Progenitor cell of endocrine pancreas (in vitro differentiated cells): ENCODE measurements around the gene LEMD1. TPM values are rescaled to one million over a fixed set of nuclear protein-coding genes. Genes with fewer than 3 reads are reported as not detected.

Source experiments
- DNase-seq: peaks from one replicate; pipeline ENCODE4 v3.0.0; 2021; ENCODE audit warnings: low spot score; ENCODE audit not compliant: unreplicated experiment
- H3K27ac Mint-ChIP-seq: 2 replicates; pipeline ENCODE4 v1.8.0; 2021; ENCODE audit warnings: mild to moderate bottlenecking, moderate library complexity, mixed read lengths
- H3K27me3 Mint-ChIP-seq: 2 replicates; pipeline ENCODE4 v1.8.0; 2021; ENCODE audit warnings: mixed read lengths
- H3K36me3 Mint-ChIP-seq: 2 replicates; pipeline ENCODE4 v1.8.0; 2022; ENCODE audit warnings: mixed read lengths; ENCODE audit not compliant: insufficient read depth
- H3K4me1 Mint-ChIP-seq: 2 replicates; pipeline ENCODE4 v1.8.0; 2021; ENCODE audit warnings: low read depth, mixed read lengths
- H3K4me3 Mint-ChIP-seq: 2 replicates; pipeline ENCODE4 v1.8.0; 2021; ENCODE audit warnings: low read depth, mild to moderate bottlenecking, moderate library complexity, mixed read lengths
- H3K9me3 Mint-ChIP-seq: 2 replicates; pipeline ENCODE4 v1.8.0; 2021; ENCODE audit warnings: low read depth, mixed read lengths
- CTCF ChIP-seq: fragments of 200-600 bp; sonication (generic); IDR thresholded peaks from one replicate; pipeline ENCODE4 v1.5.0; 2021; ENCODE audit warnings: antibody characterized with exemption, mild to moderate bottlenecking; ENCODE audit not compliant: unreplicated experiment
- long read RNA-seq: library from polyadenylated mRNA; unstranded; transcript quantifications from one replicate; pipeline ENCODE4 v2.0.0, GENCODE V29; 2020
- total RNA-seq: library from RNA; stranded (reverse); gene quantifications from 2 replicates; pipeline ENCODE4 v1.2.1, GENCODE V29; 2021

Gene LEMD1
- 13.9 and 15.2 TPM in 2 replicates for total RNA-seq
- long read RNA-seq, partial matches to known transcripts: 0 of 5 reads
- long read RNA-seq, other reads (novel, unspliced or antisense): 3 of 5 reads

GRCh38 chr1:205421798-205422197 lies at the start of gene LEMD1:
LEMD1 (minus strand) TSS chr1:205422056; CDS start chr1:205420536, 1,520 bp downstream.
- peaks cover 3% of the 10 kb centered on the region for H3K4me1 Mint-ChIP-seq
- peaks cover 29% of the 10 kb centered on the region for H3K27me3 Mint-ChIP-seq
- no peak for DNase-seq
- no peak within 1 kb of the TSS for H3K27ac Mint-ChIP-seq
- H3K36me3 Mint-ChIP-seq: peaks cover 2% of the 10 kb centered on the region
- no peak within 1 kb of the TSS for H3K4me3 Mint-ChIP-seq
- no peak for TF ChIP-seq CTCF
- H3K9me3 Mint-ChIP-seq: no peaks in the 10 kb centered on the region

- H3K27ac Mint-ChIP-seq: peak overlapping the region; percentile 60
- DNase-seq: no peak
- no peak overlapping the region for H3K4me3 Mint-ChIP-seq
- no peak for TF ChIP-seq CTCF
- peaks cover 4% of the 10 kb centered on the region for H3K9me3 Mint-ChIP-seq
- peaks cover 35% of the 10 kb centered on the region for H3K27me3 Mint-ChIP-seq
- no peaks in the 10 kb centered on the region for H3K36me3 Mint-ChIP-seq
- peaks cover 16% of the 10 kb centered on the region for H3K4me1 Mint-ChIP-seq
These were observed 48.3 kb upstream of the LEMD1 start for GRCh38 chr1:205470131-205470530.

- H3K36me3 Mint-ChIP-seq: no peaks in the 10 kb centered on the region
- peaks cover 12% of the 10 kb centered on the region for H3K4me1 Mint-ChIP-seq
- H3K27ac Mint-ChIP-seq: no peak overlapping the region
- no peak for TF ChIP-seq CTCF
- no peak overlapping the region for H3K4me3 Mint-ChIP-seq
- no peak for DNase-seq
- peaks cover 9% of the 10 kb centered on the region for H3K27me3 Mint-ChIP-seq
- H3K9me3 Mint-ChIP-seq: no peaks in the 10 kb centered on the region
These were observed 44.9 kb upstream of the LEMD1 start for GRCh38 chr1:205466595-205467220.

GRCh38 chr1:205465392-205465791 lies 43.5 kb upstream of the LEMD1 start:
- no peak for TF ChIP-seq CTCF
- DNase-seq: no peak
- H3K4me1 Mint-ChIP-seq: peaks cover 12% of the 10 kb centered on the region
- H3K9me3 Mint-ChIP-seq: no peaks in the 10 kb centered on the region
- H3K4me3 Mint-ChIP-seq: no peak overlapping the region
- H3K27me3 Mint-ChIP-seq: peaks cover 12% of the 10 kb centered on the region
- no peak overlapping the region for H3K27ac Mint-ChIP-seq
- no peaks in the 10 kb centered on the region for H3K36me3 Mint-ChIP-seq

- Mint-ChIP-seq H3K4me3 (no peak overlapping the region), H3K27me3 (peaks cover 27% of the 10 kb centered on the region), H3K4me1 (peaks cover 6% of the 10 kb centered on the region), H3K27ac (no peak overlapping the region), H3K36me3 (no peaks in the 10 kb centered on the region), H3K9me3 (no peaks in the 10 kb centered on the region)
- no peak for TF ChIP-seq CTCF
- DNase-seq: peak; percentile 59
These were observed 37.1 kb upstream of the LEMD1 start for GRCh38 chr1:205458777-205459566.
